ENCODE data around the gene NPAS3.

The NPAS3 gene

GRCh38 chr14:33386140-33386539 lies 447.5 kb downstream of the NPAS3 start:
- Histone ChIP-seq H2BK120ac (ENCODE audit: insufficient read depth, low read length, poor library complexity) (no peak overlapping the region), H3K27me3 (ENCODE audit: insufficient read depth, low read length) (no peaks in the 10 kb centered on the region), H4K8ac (ENCODE audit: low read depth, low read length) (no peak overlapping the region), H2AFZ (ENCODE audit: insufficient read depth, low read length, poor library complexity) (no peak overlapping the region), H3K23ac (ENCODE audit: low read length) (no peak overlapping the region), H3K4me2 (ENCODE audit: low read length) (no peak overlapping the region), H3K4me3 (ENCODE audit: low read depth, low read length) (no peak overlapping the region), H3K4me1 (ENCODE audit: control insufficient read depth in 1 of 2, insufficient read depth in 2 of 2, low read length in 2 of 2) (no peaks in the 10 kb centered on the region), H4K12ac (ENCODE audit: low read depth, low read length) (no peak overlapping the region), H3K18ac (ENCODE audit: low read length) (no peak overlapping the region), H3K27ac (ENCODE audit: low read depth, low read length) (no peak overlapping the region), H3K9me3 (ENCODE audit: insufficient read depth, low read depth, low read length) (no peaks in the 10 kb centered on the region), H3K36me3 (ENCODE audit: control insufficient read depth in 1 of 2, insufficient read depth in 2 of 2, low read length in 2 of 2) (no peaks in the 10 kb centered on the region), H2BK12ac (ENCODE audit: low read length) (no peak overlapping the region), H3K14ac (ENCODE audit: low read length) (no peak overlapping the region), H3K79me2 (ENCODE audit: control insufficient read depth, insufficient read depth, low read length, poor library complexity) (no peaks in the 10 kb centered on the region), H4K91ac (ENCODE audit: low read depth, low read length) (no peak overlapping the region), H2BK5ac (ENCODE audit: low read depth, low read length, poor library complexity) (no peak overlapping the region), H3K4ac (ENCODE audit: low read depth, low read length) (no peak overlapping the region), H2AK5ac (ENCODE audit: low read length) (no peak overlapping the region), H3K9ac (ENCODE audit: low read length) (no peak overlapping the region), H3K79me1 (ENCODE audit: low read length) (no peaks in the 10 kb centered on the region)
- peak in 1 of 2 donors; percentile 67 for DNase-seq

GRCh38 chr14:33386781-33387180 lies 448.1 kb downstream of the NPAS3 start:
- H2BK5ac ChIP-seq (ENCODE audit: low read depth, low read length, poor library complexity) = no peak overlapping the region
- H2BK12ac ChIP-seq (ENCODE audit: low read length) = no peak overlapping the region
- no peak overlapping the region for H2AK5ac ChIP-seq (ENCODE audit: low read length)
- no peak for DNase-seq
- H3K27ac ChIP-seq (ENCODE audit: low read depth, low read length) = no peak overlapping the region
- no peaks in the 10 kb centered on the region for H3K79me2 ChIP-seq (ENCODE audit: control insufficient read depth, insufficient read depth, low read length, poor library complexity)
- no peak overlapping the region for H3K4me3 ChIP-seq (ENCODE audit: low read depth, low read length)
- no peak overlapping the region for H3K4ac ChIP-seq (ENCODE audit: low read depth, low read length)
- H4K91ac ChIP-seq (ENCODE audit: low read depth, low read length) = no peak overlapping the region
- no peaks in the 10 kb centered on the region for H3K27me3 ChIP-seq (ENCODE audit: insufficient read depth, low read length)
- WGBS (ENCODE audit: extremely low coverage, insufficient coverage, insufficient read length) = no CpG with 5 or more reads among the region's 3 CpGs
- no peak overlapping the region for H3K18ac ChIP-seq (ENCODE audit: low read length)
- no peak overlapping the region for H4K8ac ChIP-seq (ENCODE audit: low read depth, low read length)
- no peaks in the 10 kb centered on the region for H3K9me3 ChIP-seq (ENCODE audit: insufficient read depth, low read depth, low read length)
- no peak overlapping the region for H4K12ac ChIP-seq (ENCODE audit: low read depth, low read length)
- no peaks in the 10 kb centered on the region for H3K4me1 ChIP-seq (ENCODE audit: control insufficient read depth in 1 of 2, insufficient read depth in 2 of 2, low read length in 2 of 2)
- H3K79me1 ChIP-seq (ENCODE audit: low read length) = no peaks in the 10 kb centered on the region
- no peak overlapping the region for H2BK120ac ChIP-seq (ENCODE audit: insufficient read depth, low read length, poor library complexity)
- no peak overlapping the region for H3K23ac ChIP-seq (ENCODE audit: low read length)
- no peak overlapping the region for H2AFZ ChIP-seq (ENCODE audit: insufficient read depth, low read length, poor library complexity)
- no peaks in the 10 kb centered on the region for H3K36me3 ChIP-seq (ENCODE audit: control insufficient read depth in 1 of 2, insufficient read depth in 2 of 2, low read length in 2 of 2)
- no peak overlapping the region for H3K4me2 ChIP-seq (ENCODE audit: low read length)
- H3K14ac ChIP-seq (ENCODE audit: low read length) = no peak overlapping the region
- no peak overlapping the region for H3K9ac ChIP-seq (ENCODE audit: low read length)

- no peak overlapping the region for H2AFZ ChIP-seq (ENCODE audit: insufficient read depth, low read length, poor library complexity)
- H4K91ac ChIP-seq (ENCODE audit: low read depth, low read length) = no peak overlapping the region
- no peak overlapping the region for H3K18ac ChIP-seq (ENCODE audit: low read length)
Observed at GRCh38 chr14:33390335-33390734, 451.7 kb downstream of the NPAS3 start.

GRCh38 chr14:33393231-33393894 lies 454.7 kb downstream of the NPAS3 start:
- H3K23ac ChIP-seq (ENCODE audit: low read length) = no peak overlapping the region
- H3K18ac ChIP-seq (ENCODE audit: low read length) = no peak overlapping the region
- no peak for DNase-seq
- no peaks in the 10 kb centered on the region for H3K9me3 ChIP-seq (ENCODE audit: insufficient read depth, low read depth, low read length)
- H2BK5ac ChIP-seq (ENCODE audit: low read depth, low read length, poor library complexity) = no peak overlapping the region
- no peak overlapping the region for H3K4me3 ChIP-seq (ENCODE audit: low read depth, low read length)
- no peak overlapping the region for H2BK120ac ChIP-seq (ENCODE audit: insufficient read depth, low read length, poor library complexity)
- H3K79me1 ChIP-seq (ENCODE audit: low read length) = no peaks in the 10 kb centered on the region
- no peak overlapping the region for H3K4me2 ChIP-seq (ENCODE audit: low read length)
- no peak overlapping the region for H2AFZ ChIP-seq (ENCODE audit: insufficient read depth, low read length, poor library complexity)
- no peak overlapping the region for H2BK12ac ChIP-seq (ENCODE audit: low read length)
- no peaks in the 10 kb centered on the region for H3K79me2 ChIP-seq (ENCODE audit: control insufficient read depth, insufficient read depth, low read length, poor library complexity)
- no peak overlapping the region for H2AK5ac ChIP-seq (ENCODE audit: low read length)
- no peak overlapping the region for H4K8ac ChIP-seq (ENCODE audit: low read depth, low read length)
- H3K4ac ChIP-seq (ENCODE audit: low read depth, low read length) = no peak overlapping the region
- no peak overlapping the region for H3K14ac ChIP-seq (ENCODE audit: low read length)
- H4K12ac ChIP-seq (ENCODE audit: low read depth, low read length) = no peak overlapping the region
- WGBS (ENCODE audit: extremely low coverage, insufficient coverage, insufficient read length) = no CpG with 5 or more reads among the region's 11 CpGs
- no peaks in the 10 kb centered on the region for H3K27me3 ChIP-seq (ENCODE audit: insufficient read depth, low read length)
- H3K27ac ChIP-seq (ENCODE audit: low read depth, low read length) = no peak overlapping the region
- H3K9ac ChIP-seq (ENCODE audit: low read length) = no peak overlapping the region
- H4K91ac ChIP-seq (ENCODE audit: low read depth, low read length) = no peak overlapping the region
- no peaks in the 10 kb centered on the region for H3K36me3 ChIP-seq (ENCODE audit: control insufficient read depth in 1 of 2, insufficient read depth in 2 of 2, low read length in 2 of 2)
- H3K4me1 ChIP-seq (ENCODE audit: control insufficient read depth in 1 of 2, insufficient read depth in 2 of 2, low read length in 2 of 2) = no peaks in the 10 kb centered on the region

More at GRCh38 chr14:33390335-33390734, 451.7 kb downstream of the NPAS3 start:
- H2AK5ac ChIP-seq (ENCODE audit: low read length) = no peak overlapping the region
- no peaks in the 10 kb centered on the region for H3K4me1 ChIP-seq (ENCODE audit: control insufficient read depth in 1 of 2, insufficient read depth in 2 of 2, low read length in 2 of 2)
- H3K27ac ChIP-seq (ENCODE audit: low read depth, low read length) = no peak overlapping the region
- no peak overlapping the region for H3K23ac ChIP-seq (ENCODE audit: low read length)
- no peak overlapping the region for H3K4ac ChIP-seq (ENCODE audit: low read depth, low read length)
- H4K8ac ChIP-seq (ENCODE audit: low read depth, low read length) = no peak overlapping the region
- no peak overlapping the region for H4K12ac ChIP-seq (ENCODE audit: low read depth, low read length)
- H3K9me3 ChIP-seq (ENCODE audit: insufficient read depth, low read depth, low read length) = no peaks in the 10 kb centered on the region
- H2BK12ac ChIP-seq (ENCODE audit: low read length) = no peak overlapping the region
- H3K79me2 ChIP-seq (ENCODE audit: control insufficient read depth, insufficient read depth, low read length, poor library complexity) = no peaks in the 10 kb centered on the region
- no peak overlapping the region for H2BK120ac ChIP-seq (ENCODE audit: insufficient read depth, low read length, poor library complexity)
- no peak overlapping the region for H2BK5ac ChIP-seq (ENCODE audit: low read depth, low read length, poor library complexity)
- no peak for DNase-seq
- H3K79me1 ChIP-seq (ENCODE audit: low read length) = no peaks in the 10 kb centered on the region
- no peak overlapping the region for H3K9ac ChIP-seq (ENCODE audit: low read length)
- no CpG with 5 or more reads among the region's 2 CpGs for WGBS (ENCODE audit: extremely low coverage, insufficient coverage, insufficient read length)
- H3K14ac ChIP-seq (ENCODE audit: low read length) = no peak overlapping the region
- no peaks in the 10 kb centered on the region for H3K36me3 ChIP-seq (ENCODE audit: control insufficient read depth in 1 of 2, insufficient read depth in 2 of 2, low read length in 2 of 2)
- no peak overlapping the region for H3K4me3 ChIP-seq (ENCODE audit: low read depth, low read length)
- no peak overlapping the region for H3K4me2 ChIP-seq (ENCODE audit: low read length)
- H3K27me3 ChIP-seq (ENCODE audit: insufficient read depth, low read length) = no peaks in the 10 kb centered on the region

All from trophoblast cell (in vitro differentiated cells and primary cell).